ENCODE results near the gene HELZ.

- TF ChIP-seq EZH2 (IDR thresholded peaks at IDR 0.05; ENCODE audit: insufficient read depth, poor library complexity, severe bottlenecking) (no peak), EZH2phosphoT487 (IDR thresholded peaks at IDR 0.05; ENCODE audit: insufficient read depth, low read depth) (no peak)
Measured at GRCh38 chr17:67248291-67248690, 3.3 kb upstream of the HELZ start.
